ENCODE measurements around the gene ZNF536. TPM values are rescaled to one million over a fixed set of nuclear protein-coding genes. Genes with fewer than 3 reads are reported as not detected.

The ZNF536 gene
- total and polyA plus RNA-seq, 9 donors = 0.13 to 0.52 (median 0.28) TPM; not detected in 4

DNA sequence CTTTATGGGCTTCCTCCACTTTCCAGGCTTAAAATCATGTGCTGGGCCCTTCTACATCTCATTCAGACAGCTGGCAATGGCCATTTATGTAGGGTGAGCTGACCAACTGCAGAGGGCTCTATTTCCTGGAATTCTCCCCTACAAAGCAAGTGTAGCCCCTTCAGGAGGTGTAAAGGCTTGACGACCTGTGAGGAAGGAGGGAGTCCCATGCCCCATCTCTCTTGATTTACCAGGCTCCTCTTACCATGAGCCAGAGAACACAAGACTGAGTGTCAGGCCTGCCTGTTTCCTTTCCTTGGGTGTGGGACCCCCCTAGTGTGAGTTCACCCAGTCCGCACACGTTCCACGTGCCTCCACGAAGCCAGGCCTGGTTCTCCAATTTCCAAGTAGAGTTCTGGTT, 16.6 kb downstream of the ZNF536 start:
- DNase-seq = no peak
- H3K9me3 ChIP-seq = no peaks in the 10 kb centered on the region
- TF ChIP-seq EP300 (IDR thresholded peaks at IDR 0.05) (no peak), POLR2A (IDR thresholded peaks at IDR 0.05) (no peak)
- TF ChIP-seq, protein P1, sequence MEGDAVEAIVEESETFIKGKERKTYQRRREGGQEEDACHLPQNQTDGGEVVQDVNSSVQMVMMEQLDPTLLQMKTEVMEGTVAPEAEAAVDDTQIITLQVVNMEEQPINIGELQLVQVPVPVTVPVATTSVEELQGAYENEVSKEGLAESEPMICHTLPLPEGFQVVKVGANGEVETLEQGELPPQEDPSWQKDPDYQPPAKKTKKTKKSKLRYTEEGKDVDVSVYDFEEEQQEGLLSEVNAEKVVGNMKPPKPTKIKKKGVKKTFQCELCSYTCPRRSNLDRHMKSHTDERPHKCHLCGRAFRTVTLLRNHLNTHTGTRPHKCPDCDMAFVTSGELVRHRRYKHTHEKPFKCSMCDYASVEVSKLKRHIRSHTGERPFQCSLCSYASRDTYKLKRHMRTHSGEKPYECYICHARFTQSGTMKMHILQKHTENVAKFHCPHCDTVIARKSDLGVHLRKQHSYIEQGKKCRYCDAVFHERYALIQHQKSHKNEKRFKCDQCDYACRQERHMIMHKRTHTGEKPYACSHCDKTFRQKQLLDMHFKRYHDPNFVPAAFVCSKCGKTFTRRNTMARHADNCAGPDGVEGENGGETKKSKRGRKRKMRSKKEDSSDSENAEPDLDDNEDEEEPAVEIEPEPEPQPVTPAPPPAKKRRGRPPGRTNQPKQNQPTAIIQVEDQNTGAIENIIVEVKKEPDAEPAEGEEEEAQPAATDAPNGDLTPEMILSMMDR (IDR thresholded peaks at IDR 0.05) = no peak
- no peaks in the 10 kb centered on the region for H3K4me1 ChIP-seq (ENCODE audit: insufficient read depth)
- H3K27me3 ChIP-seq = no peaks in the 10 kb centered on the region
- H3K36me3 ChIP-seq = no peaks in the 10 kb centered on the region
- no peak overlapping the region for H3K27ac ChIP-seq
- H3K4me3 ChIP-seq = no peak overlapping the region
- intact Hi-C loops (cut with DNase I) = no loop called here
- WGBS, 3 donors = 83 to 88% (median 83%) methylated on average over 5 of the region's 5 CpGs

DNA sequence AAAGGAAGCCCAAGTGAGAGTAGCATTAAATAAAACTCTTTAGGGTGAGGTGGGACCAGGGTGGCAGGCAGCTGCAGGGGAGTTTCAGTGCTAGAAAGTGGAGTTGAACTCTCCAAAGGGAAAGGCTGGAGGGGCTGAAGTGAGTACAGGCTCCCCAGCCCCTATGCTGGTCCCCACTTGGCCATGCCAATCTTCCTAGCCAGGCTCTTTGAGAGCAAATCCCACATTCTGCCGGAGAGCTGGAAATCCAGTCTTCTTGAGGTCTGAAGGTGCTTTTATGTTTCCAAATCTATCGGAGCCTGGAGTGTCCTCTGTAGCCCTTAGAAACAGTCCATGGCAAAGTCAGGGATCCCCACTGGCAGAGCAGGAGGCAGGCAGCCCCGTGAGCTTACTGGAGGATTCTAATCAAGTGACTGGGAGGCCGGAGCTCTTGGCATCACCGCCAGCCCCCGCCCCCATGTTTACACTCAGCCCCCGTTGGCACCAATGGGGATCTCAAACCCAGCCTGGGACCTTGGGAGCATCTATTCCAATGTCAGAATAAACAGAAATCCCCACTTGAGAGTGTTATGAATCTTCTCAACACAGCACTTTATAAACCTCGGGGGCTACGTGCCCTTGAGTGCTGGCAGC, 18.3 kb downstream of the ZNF536 start:
- no peaks in the 10 kb centered on the region for H3K4me1 ChIP-seq (ENCODE audit: insufficient read depth)
- TF ChIP-seq EP300 (IDR thresholded peaks at IDR 0.05) (no peak), POLR2A (IDR thresholded peaks at IDR 0.05) (no peak)
- TF ChIP-seq, protein P1 (IDR thresholded peaks at IDR 0.05) = no peak
- no peaks in the 10 kb centered on the region for H3K36me3 ChIP-seq
- H3K4me3 ChIP-seq = no peak overlapping the region
- H3K27ac ChIP-seq = no peak overlapping the region
- H3K27me3 ChIP-seq = no peaks in the 10 kb centered on the region
- 58 to 72% (median 70%) methylated on average over 9 of the region's 9 CpGs for WGBS, 3 donors
- DNase-seq = no peak
- H3K9me3 ChIP-seq = no peaks in the 10 kb centered on the region
- intact Hi-C loops (cut with DNase I) = no loop called here

GRCh38 chr19:30391052-30391451, 18.9 kb downstream of the ZNF536 start:
- Histone ChIP-seq H3K4me3 (no peak overlapping the region), H3K36me3 (no peaks in the 10 kb centered on the region), H3K9me3 (no peaks in the 10 kb centered on the region), H3K27me3 (no peaks in the 10 kb centered on the region), H3K4me1 (ENCODE audit: insufficient read depth) (no peaks in the 10 kb centered on the region), H3K27ac (no peak overlapping the region)
- WGBS, 3 donors = 83 to 88% (median 85%) methylated on average over 5 of the region's 5 CpGs
- DNase-seq = no peak
- intact Hi-C loops (cut with DNase I) = no loop called here
- TF ChIP-seq, protein P1 (IDR thresholded peaks at IDR 0.05) = no peak
- TF ChIP-seq EP300 (IDR thresholded peaks at IDR 0.05) = no peak
- TF ChIP-seq POLR2A (IDR thresholded peaks at IDR 0.05) = no peak

GRCh38 chr19:30391554-30392551, 19.7 kb downstream of the ZNF536 start:
- H3K36me3 ChIP-seq = no peaks in the 10 kb centered on the region
- no peaks in the 10 kb centered on the region for H3K9me3 ChIP-seq
- H3K4me3 ChIP-seq = no peak overlapping the region
- H3K27me3 ChIP-seq = no peaks in the 10 kb centered on the region
- no peak for TF ChIP-seq POLR2A (IDR thresholded peaks at IDR 0.05)
- TF ChIP-seq, protein P1 (IDR thresholded peaks at IDR 0.05) = no peak
- DNase-seq = no peak
- intact Hi-C loops (cut with DNase I) = no loop called here
- H3K4me1 ChIP-seq (ENCODE audit: insufficient read depth) = no peaks in the 10 kb centered on the region
- WGBS, 3 donors = 49 to 62% (median 57%) methylated on average over 19 of the region's 19 CpGs
- H3K27ac ChIP-seq = no peak overlapping the region

All from ovary (tissue), 9 donors.